ENCODE results near the gene BEST3. TPM values are rescaled to one million over a fixed set of nuclear protein-coding genes. Genes with fewer than 3 reads are reported as not detected.

Gene BEST3
- total RNA-seq, 1 donor, result under 0.01 TPM

DNA sequence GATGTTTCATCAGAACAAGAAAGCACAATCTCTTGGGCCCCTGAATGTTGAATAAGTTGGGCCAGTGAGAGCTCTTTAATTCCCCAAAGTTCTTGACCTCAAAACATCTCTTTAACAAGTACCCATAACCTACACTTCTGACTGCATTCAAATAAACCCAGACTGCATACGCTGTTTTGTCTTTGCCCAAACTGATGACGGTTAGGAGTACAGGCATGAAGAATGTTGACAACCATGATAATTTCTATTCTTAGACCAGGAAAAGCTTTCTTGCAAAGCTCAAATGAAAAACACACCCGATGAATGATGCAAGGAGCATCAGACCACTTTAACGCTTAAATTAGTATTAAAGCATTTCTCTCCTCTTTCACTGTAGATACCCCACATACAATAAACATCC is 27.8 kb upstream of the BEST3 start:
- TF ChIP-seq, protein P1, sequence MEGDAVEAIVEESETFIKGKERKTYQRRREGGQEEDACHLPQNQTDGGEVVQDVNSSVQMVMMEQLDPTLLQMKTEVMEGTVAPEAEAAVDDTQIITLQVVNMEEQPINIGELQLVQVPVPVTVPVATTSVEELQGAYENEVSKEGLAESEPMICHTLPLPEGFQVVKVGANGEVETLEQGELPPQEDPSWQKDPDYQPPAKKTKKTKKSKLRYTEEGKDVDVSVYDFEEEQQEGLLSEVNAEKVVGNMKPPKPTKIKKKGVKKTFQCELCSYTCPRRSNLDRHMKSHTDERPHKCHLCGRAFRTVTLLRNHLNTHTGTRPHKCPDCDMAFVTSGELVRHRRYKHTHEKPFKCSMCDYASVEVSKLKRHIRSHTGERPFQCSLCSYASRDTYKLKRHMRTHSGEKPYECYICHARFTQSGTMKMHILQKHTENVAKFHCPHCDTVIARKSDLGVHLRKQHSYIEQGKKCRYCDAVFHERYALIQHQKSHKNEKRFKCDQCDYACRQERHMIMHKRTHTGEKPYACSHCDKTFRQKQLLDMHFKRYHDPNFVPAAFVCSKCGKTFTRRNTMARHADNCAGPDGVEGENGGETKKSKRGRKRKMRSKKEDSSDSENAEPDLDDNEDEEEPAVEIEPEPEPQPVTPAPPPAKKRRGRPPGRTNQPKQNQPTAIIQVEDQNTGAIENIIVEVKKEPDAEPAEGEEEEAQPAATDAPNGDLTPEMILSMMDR (IDR thresholded peaks at IDR 0.05; ENCODE audit: insufficient read depth, low read depth, low read length), result no peak
- no peak overlapping the region for H3K4me3 ChIP-seq (ENCODE audit: low read depth, low read length)
- no peak for DNase-seq (ENCODE audit: low read depth)

DNA sequence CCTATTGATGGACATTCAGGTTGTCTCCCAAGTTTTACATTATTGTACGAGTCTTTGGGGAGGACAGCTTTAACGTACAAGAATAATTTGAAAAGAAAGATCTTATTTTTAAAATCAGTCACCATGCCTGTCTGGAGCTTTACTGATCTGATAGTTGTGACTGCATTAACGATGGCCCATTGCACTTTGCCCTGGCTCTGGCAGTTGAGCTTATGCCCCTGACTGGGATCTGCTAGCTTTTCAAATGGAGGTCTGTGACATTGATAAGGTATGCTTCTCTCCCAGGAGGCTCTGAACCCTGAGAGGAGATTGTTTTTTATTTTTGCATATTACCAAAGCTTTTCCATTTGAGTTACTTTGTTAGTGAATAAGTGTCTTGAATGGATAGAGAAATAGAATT is 21.6 kb upstream of the BEST3 start:
- no peak for DNase-seq (ENCODE audit: low read depth)
- no peak overlapping the region for H3K4me3 ChIP-seq (ENCODE audit: low read depth, low read length)
- TF ChIP-seq, protein P1 (IDR thresholded peaks at IDR 0.05; ENCODE audit: insufficient read depth, low read depth, low read length), result no peak

DNA sequence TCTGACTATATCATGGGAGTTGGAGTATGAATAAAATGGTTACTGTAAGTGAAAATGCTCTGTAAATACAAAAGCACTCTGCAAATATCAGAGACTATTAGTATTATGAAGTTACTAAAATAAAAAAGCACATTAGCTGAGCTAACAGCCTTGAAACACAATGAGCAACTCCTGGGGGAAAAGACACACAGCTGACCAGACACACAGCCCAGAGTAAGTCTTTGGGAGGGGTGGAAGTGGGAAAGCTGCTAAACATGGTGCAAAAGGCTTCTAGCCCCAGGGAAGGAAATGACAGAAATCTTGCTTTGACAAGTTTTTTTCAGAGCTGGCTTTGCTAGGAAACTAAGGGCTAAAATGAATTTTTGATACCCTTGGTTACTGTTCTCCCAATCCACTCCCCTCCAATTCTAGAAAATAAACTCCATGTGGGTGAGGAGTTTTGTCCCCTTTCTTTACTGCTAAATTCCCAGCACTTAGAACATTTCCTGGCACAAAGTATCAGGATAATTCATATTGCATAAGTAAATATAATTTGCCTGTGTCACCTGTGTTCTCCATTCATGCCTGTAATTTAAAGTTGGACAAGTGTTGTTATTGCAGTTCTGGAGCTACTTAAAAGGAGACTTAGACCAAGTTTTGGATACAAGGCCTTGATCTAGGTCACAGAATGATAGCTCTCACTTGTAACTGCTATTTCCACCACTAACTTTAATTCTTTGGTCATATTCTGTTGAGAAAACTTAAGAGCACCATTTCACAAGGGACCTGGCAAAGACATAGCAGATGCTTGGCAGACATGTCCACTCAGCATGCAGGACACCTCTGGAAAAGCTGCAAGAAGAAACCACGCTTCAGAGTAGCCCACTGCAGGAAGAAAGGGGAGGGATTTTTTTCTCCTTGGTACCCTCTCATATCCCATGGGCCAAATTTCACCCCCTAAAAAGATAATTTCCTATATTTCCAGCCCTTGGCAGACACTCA is 20.5 kb upstream of the BEST3 start:
- TF ChIP-seq, protein P1 (IDR thresholded peaks at IDR 0.05; ENCODE audit: insufficient read depth, low read depth, low read length), result no peak
- H3K4me3 ChIP-seq (ENCODE audit: low read depth, low read length), result no peak overlapping the region
- DNase-seq (ENCODE audit: low read depth), result no peak

DNA sequence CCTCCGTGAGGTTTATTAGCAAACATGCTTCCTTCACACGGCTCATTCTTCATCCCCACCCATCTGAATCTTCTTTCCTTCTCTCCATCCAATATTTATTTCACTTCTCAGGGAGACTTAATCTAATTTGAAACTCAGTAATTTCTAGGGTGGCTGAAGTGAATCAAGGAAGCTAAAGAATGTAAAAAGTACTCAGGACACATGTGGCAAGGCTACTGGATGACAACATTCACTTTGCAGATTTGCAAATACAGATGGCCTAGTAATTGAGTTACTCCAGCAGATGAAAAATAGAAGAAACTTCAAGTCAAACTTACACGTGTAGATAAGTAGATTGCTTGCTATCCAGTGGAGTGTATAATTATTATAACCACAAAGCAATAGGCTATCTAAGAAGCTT is 15.4 kb upstream of the BEST3 start:
- no peak overlapping the region for H3K4me3 ChIP-seq (ENCODE audit: low read depth, low read length)
- TF ChIP-seq, protein P1 (IDR thresholded peaks at IDR 0.05; ENCODE audit: insufficient read depth, low read depth, low read length), result no peak
- DNase-seq (ENCODE audit: low read depth), result no peak

DNA sequence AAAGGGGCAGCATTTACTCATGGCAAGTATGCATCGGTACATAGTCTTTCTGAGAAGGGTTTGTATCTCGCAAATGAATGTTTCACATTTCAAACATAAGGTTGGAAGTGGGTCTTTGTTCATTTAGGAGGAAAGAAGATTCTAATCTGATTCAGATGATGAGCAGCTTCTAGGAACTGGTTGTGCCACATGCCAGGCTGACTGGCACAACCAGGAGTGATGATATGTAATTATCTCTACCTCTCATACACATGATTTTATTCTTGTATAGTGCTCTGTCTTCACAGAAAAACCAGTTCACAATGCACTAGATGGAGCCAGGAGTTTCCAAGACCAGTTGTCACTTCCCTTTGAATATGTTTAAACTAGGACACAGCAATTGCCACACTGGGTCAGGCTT is 13.7 kb upstream of the BEST3 start:
- no peak overlapping the region for H3K4me3 ChIP-seq (ENCODE audit: low read depth, low read length)
- DNase-seq (ENCODE audit: low read depth), result no peak
- TF ChIP-seq, protein P1 (IDR thresholded peaks at IDR 0.05; ENCODE audit: insufficient read depth, low read depth, low read length), result no peak

DNA sequence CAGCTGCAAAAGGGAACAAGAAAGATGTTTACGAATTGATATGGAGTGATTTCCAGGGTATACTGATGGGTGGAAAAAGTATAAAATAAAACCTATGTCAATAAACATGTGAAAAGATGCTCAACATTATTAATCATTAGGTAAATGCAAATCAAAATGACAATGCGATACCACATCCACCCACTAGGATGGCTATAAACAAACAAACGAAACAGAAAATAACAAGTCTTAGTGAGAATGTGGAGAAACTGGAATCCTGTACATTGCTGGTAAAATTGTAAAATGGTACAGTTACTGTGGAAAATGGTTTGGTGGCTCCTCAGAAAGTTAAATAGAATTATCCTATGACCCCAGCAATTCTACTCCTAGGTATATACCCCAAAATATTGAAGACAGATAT is 9.5 kb upstream of the BEST3 start:
- no peak for DNase-seq (ENCODE audit: low read depth)
- TF ChIP-seq, protein P1 (IDR thresholded peaks at IDR 0.05; ENCODE audit: insufficient read depth, low read depth, low read length), result peak; percentile 12

More for the DNA sequence above, 9.5 kb upstream of the BEST3 start:
- H3K4me3 ChIP-seq (ENCODE audit: low read depth, low read length), result no peak overlapping the region
